GM19025 (cell line): ENCODE measurements around the gene B3GNT3.
"Not testable (repeated sequence)": the region's sequence is repeated elsewhere in the genome, so short reads cannot be mapped to it uniquely, and the experiment has no call there.

ENCODE experiments used
- ATAC-seq: cut with Tn5 transposase; IDR thresholded peaks from one replicate; pipeline ENCODE4 v1.9.1; 2021; ENCODE audit warnings: mild to moderate bottlenecking, low read depth, moderate library complexity; ENCODE audit not compliant: unreplicated experiment

Gene B3GNT3

DNA sequence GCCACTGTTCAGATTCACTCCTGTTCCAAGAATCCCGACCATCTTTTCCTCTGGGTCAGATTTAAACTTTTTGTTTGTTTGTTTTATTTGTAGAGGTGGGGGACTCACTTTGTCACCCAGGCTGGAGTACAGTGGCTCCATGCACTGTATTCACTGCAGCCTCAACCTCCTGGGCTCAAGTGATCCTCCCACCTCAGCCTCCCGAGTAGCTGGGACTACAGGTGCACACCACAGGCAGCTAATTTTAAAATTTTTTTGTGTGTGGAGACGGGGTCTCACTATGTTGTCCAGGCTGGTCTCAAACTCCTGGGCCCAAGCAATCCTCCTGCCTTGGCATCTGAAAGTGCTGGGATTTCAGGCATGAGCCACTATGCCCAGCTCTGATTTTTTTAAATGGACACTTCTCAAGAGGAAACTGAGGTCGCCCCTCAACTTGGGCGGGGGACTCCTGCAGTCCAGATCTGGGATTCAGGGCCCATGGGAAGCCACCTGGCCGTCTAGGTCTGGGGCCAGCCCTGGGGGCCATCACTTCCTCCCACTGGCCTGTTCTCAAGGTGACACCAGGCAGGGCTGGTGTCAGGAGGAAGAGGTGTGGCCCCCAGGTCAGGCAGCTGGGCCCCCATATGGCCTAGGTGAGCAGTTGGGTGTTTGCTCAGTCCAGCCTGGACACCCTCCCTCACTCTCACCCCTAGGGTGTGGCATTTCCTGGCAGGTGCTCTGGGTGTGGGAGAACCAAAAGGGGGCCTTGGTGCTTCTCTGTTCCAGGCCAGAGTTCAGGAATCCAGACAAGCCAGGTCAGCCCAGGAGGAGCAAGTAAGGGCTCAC lies 1.3 kb downstream of the B3GNT3 start:
- ATAC-seq, result no peak

DNA sequence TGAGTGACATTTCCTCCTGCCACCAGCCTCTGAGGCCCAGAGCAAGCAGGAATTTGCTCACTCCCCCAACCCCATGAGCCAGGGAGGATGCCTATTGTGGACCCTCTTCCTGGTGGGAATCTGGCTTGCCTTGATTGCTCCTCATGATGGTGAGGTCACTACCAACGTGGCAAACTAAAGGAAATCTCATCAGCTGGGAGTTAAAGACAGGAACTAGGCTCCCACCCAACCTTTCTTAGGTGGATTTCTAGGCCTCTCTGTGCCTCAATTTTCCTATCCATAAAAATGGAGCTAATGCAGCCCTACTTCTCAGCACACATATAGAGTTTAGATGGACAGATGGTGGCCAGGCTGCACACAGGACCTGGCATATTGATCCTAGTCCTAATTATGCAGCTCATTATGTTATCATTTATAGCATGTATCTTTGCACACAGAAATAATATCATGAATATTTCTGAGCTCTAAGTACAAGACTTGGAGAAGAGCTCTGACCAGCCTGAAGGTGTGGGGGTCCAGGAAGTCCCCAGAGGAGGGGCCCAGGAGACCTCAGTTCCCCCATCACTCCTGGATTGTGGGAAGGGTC lies 2.0 kb downstream of the B3GNT3 start:
- no peak for ATAC-seq

DNA sequence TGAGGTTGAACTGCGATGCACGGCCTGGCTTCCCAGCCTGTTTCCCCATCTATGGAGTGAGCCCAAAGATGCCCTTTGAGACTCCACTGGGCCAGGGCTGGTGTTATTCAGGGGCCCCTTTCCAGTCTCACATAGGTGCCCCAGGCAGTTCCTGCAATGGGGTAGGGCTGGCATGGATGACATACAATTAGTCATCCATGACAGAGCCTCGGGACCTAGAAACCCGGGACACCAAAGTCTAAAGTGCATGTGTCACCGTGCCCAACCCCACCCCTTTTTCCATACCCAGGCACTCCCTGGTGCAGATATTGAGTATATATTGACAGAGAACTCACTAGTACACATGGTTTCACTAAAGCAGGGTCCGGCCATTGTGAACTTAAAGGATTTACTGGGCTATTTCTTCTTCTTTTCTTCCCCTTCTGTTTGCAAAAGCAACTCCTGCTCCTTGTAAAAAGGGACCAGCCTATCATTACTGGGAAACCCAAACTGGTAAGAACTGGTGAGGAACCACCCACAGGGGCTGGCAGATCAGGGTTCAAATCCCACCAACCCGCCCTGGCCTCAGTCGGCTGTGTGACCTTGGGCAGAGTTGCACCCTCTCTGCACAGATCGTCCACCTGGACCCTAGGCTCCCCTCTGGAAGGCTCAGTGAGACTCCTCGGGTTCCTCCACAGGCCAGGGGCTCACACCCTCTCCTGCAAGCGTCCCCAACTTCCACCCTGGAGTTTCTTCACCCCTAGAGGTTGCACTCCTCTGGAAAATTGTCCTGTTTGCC lies 2.7 kb downstream of the B3GNT3 start:
- no peak for ATAC-seq

DNA sequence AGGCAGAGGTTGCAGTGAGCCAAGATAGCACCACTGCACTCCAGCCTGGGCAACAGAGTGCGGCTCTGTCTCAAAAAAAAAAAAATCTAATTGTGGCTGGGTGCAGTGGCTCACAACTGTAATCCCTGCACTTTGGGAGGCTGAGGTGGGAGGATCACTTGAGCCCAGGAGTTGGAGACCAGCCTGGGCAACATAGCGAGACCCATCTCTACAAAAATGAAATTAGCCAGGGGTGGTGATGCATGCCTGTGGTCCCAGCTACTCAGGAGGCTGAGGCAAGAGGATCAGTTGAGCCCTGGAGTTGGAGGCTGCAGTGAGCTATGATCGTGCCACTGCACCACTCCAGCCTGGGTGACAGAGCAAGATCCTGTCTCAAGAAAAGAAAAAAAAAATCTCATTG lies 3.7 kb downstream of the B3GNT3 start:
- not testable (repeated sequence) for ATAC-seq

DNA sequence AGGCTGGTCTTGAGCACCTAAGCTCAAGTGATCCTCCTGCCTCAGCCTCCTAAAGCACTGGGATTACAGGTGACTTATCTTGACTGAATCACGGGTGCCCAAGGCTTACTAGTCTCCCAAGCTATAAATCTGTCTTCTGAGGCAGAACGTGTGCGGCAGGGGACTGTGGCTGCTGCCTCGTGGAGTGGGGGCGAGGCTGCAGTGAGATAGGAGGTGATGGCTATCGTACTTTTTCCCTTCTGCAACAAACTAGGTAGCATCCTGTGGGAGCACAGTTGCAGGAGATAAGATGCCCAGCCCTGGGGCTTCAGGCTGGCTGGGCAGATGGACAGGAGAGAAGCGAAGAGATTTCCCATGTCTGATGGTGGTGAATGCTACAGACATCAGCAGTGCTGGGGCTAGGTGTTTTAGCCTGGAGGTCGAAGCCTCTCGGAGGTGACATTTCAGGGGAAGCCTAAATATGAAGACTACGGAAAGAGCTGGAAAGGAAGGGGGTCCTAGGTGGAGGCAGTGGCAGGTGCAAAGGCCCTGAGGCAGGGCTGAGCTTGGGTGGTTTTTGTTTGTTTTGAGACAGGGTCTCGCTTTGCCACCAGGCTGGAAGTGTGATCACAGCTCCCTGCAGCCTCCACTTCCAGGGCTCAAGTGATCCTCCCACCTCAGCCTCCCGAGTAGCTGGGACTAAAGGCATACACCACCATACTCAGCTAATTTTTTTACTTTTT lies 7.4 kb downstream of the B3GNT3 start:
- no peak for ATAC-seq

DNA sequence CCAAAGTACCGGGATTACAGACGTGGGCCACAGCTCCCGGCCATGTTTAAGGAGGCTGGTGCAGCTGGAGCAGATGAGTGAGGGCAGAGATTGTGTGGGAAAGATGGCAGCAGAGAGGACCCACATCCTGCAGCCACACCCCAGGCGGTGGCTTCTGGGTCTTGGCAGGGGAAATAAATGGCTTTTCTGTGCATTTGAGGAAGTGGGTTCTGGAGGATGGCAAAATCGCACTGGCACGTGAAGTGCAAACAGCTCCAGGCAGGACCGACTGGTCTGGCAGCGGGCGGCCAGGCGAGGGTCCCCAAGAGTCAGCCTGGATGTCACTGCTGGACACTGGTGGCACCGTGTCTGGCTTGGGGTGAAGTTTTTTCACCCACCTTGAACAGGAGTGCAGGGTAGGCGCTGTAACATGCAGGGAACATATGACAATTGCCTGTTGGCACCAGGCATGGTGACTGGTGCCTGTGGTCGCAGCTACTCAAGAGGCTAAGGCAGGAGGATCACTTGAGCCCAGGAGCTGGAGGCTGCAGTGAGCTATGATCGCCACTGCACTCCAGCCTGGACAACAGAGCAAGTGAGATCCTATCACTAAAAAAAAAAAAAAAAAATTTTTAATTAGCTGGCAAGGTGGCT lies 8.4 kb downstream of the B3GNT3 start:
- ATAC-seq, result no peak

DNA sequence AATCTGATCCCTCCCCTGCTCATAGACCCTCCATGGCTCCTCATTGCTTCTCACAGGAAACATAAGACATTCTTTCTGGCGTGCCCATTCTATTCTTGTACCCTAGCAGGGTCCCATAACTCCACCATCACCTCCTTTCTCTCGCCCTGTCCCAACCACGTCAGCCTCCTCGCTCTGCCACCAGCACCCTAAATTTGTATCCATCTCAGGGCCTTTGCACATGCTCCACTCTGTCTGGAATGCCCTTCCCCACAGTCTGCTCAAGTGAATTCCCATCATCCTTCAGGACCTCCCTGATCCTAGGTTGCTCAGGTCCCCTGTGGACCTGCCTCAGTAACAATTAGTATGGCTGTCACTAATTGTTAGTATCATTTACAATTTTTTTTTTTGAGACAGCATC lies 10.5 kb downstream of the B3GNT3 start:
- no peak for ATAC-seq

DNA sequence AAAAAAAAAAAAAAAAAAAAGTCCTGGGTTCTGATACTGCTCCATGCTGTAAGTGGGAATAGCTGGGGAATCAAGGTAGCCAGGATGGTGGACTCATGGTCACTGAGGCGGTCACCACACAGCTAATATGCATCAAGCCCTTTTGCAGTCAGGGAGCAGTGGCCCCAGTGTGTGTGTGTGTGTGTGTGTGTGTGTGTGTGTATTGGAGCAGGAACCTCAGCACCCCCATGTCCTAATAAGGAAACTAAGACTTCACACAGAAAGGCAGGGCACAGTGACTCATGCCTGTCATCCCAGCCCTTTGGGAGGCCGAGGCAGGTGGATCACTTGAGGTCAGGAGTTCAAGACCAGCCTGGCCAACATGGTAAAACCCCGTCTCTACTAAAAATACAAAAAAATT lies 12.0 kb downstream of the B3GNT3 start:
- ATAC-seq, result no peak

DNA sequence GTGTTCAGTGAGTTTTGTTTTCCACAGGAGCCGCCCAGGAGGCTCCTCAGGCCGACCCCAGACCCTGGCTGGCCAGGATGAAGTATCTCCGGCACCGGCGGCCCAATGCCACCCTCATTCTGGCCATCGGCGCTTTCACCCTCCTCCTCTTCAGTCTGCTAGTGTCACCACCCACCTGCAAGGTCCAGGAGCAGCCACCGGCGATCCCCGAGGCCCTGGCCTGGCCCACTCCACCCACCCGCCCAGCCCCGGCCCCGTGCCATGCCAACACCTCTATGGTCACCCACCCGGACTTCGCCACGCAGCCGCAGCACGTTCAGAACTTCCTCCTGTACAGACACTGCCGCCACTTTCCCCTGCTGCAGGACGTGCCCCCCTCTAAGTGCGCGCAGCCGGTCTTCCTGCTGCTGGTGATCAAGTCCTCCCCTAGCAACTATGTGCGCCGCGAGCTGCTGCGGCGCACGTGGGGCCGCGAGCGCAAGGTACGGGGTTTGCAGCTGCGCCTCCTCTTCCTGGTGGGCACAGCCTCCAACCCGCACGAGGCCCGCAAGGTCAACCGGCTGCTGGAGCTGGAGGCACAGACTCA lies 12.9 kb downstream of the B3GNT3 start:
- no peak for ATAC-seq

DNA sequence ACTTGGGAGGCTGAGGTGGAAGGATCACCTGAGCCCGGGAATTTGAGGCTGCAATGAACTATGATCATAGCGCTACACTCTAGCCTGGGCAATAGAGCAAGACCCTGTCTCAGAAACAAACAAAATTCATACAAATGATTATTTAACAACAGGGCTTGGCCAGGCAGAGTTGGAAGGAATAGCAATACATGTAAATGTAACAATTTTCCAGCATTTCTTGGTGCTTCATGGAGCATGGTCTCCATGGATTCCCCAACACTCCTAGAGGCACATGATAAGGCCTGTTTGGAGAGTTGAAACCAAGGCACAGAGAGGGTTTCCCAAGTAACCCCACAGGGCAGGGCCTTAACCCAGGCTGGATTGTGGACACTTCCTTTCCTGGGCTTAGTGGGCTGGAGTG lies 16.2 kb downstream of the B3GNT3 start:
- no peak for ATAC-seq

DNA sequence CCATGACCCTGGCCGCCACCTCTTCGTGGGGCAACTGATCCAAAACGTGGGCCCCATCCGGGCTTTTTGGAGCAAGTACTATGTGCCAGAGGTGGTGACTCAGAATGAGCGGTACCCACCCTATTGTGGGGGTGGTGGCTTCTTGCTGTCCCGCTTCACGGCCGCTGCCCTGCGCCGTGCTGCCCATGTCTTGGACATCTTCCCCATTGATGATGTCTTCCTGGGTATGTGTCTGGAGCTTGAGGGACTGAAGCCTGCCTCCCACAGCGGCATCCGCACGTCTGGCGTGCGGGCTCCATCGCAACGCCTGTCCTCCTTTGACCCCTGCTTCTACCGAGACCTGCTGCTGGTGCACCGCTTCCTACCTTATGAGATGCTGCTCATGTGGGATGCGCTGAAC lies 16.7 kb downstream of the B3GNT3 start:
- ATAC-seq, result no peak

DNA sequence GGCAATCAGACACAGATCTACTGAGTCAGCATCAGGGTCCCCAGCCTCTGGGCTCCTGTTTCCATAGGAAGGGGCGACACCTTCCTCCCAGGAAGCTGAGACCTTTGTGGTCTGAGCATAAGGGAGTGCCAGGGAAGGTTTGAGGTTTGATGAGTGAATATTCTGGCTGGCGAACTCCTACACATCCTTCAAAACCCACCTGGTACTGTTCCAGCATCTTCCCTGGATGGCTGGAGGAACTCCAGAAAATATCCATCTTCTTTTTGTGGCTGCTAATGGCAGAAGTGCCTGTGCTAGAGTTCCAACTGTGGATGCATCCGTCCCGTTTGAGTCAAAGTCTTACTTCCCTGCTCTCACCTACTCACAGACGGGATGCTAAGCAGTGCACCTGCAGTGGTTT lies 17.2 kb downstream of the B3GNT3 start:
- no peak for ATAC-seq

DNA sequence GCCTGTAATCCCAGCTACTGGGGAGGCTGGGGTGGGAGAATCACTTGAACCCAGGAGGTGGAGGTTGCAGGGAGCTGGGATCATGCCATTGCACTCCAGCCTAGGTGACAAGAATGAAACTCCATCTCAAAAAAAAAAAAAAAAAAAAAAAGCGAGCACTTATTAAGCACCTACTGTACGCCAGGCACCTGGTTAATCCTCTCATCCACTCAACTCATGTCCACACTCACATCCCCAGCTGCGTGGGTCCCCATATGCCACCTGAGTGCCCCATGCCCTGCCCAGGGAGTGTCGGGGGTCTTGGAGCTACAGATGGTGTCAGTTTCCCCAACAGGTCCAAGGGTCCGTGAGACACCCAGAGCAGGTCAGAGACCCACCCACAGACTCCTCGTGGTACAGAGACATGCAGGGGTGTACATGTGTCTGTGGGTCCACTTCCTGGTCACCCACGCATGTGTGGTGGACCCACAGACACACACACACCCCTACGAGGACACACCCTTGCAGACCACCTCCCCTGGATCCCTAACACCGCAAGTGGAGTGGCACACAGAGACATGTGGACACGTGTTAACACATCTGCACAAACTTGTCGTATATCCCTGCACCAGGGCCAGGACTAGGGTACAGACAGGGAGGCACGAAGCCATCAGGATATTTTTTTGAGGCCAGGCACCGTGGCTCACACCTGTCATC lies 22.9 kb downstream of the B3GNT3 start:
- ATAC-seq, result no peak

DNA sequence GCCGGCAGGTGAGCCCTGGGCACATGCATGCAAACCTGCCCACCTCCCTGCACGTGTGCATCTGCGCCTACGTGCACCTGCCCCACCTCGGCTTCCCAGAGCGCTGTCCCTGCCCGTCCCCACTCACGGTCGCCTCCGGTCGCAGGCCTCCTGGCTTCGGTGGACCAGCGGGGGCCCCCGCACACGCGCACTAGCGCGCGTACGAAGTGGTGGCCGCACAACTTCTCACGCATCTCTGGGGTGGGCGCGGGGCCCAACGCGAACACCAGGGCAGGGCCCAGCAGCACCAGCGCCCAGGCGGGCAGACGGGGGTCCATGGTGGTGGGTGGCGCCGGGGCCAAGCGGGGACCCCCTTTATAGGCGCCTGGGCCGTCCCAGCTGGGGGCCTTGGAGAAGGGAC lies 26.3 kb downstream of the B3GNT3 start, which contains the start of gene INSL3:
TSS of gene INSL3 (minus strand) at position 330 of the 400 bp plus-strand sequence. CDS start at position 317, 13 bp downstream.
- ATAC-seq, result no peak

DNA sequence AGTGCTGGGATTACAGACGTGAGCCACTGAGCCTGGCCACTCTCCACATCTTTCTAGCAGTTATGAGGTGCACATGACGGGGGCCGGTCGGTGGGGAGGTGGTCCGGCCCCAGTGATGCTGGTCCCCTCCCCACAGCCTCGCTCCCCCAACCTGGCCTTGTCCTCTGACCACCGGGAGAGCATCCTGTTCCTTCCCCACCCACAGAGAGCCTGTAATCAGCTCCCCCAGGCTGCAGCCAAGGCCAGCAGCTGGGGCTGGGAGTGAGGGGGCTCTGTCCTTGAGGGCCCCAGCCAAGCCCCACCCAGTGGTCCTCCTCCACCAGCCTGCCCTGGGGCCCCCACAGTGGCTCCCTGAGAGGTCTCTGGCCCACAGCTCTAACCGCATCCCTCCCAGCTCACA lies 29.4 kb downstream of the B3GNT3 start:
- ATAC-seq, result no peak

DNA sequence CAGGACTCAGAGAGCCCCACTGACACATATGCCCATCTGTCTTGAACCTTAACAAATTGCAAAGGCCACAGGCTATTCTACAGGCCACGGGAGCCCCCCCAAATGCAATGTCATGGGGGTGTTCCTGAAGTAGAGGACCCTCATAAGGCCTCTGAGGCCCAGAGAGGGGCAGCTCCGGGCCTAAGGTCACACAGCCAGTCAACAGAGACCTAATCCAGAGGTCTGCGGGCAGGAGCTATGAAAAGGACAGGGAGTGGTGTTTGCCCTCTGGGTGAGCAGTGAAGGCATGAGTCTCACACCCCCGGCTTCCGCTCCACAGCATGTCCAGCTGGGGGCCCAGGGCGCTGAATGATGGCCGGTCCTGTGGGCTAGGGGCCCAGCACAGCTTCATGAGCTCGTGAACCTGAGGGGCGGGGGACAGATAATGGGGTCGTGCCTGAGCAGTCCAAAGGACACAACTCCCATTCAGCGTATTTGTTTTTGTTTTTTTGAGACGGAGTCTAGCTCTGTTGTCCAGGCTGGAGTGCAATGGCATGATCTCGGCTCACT lies 31.6 kb downstream of the B3GNT3 start:
- no peak for ATAC-seq

DNA sequence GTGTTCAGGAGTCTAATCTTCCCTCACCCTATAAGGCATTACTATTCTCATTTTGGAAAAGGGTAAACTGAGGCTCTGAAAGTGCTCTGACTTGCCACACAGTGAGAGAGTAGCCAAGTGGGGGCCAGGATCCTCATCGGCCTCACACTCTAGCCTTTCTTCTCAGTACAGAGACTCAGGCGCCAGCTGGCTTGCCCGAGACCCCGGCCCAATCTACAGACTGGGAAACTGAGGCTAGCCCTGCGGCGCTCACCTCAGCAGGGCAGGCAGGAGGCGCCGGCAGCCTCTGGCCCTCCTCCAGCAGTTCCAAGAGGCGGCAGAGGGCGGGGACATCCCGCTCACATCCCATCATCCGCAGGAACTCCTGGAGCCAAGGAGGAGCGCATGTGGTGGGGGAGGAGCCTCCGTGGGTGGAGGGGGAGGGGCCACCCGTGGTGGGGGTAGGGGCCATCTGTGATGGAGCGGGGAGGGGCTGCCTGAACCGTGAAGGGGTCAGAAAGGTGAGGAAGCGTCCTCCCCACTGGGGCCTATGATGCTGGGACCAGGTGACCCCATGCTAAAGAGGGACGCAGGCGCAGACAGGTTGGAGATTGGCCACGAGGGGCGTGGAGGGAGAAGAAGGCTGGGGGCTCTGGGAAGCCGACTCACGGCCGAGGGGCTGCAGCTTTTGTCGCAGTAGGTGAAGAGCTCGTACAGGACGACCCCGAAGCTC lies 35.1 kb downstream of the B3GNT3 start:
- no peak for ATAC-seq
